Measurements from ENCODE around the gene RPE.
A peak's percentile ranks its signal among the peaks of the same experiment; 100 is the strongest.

The RPE gene

DNA sequence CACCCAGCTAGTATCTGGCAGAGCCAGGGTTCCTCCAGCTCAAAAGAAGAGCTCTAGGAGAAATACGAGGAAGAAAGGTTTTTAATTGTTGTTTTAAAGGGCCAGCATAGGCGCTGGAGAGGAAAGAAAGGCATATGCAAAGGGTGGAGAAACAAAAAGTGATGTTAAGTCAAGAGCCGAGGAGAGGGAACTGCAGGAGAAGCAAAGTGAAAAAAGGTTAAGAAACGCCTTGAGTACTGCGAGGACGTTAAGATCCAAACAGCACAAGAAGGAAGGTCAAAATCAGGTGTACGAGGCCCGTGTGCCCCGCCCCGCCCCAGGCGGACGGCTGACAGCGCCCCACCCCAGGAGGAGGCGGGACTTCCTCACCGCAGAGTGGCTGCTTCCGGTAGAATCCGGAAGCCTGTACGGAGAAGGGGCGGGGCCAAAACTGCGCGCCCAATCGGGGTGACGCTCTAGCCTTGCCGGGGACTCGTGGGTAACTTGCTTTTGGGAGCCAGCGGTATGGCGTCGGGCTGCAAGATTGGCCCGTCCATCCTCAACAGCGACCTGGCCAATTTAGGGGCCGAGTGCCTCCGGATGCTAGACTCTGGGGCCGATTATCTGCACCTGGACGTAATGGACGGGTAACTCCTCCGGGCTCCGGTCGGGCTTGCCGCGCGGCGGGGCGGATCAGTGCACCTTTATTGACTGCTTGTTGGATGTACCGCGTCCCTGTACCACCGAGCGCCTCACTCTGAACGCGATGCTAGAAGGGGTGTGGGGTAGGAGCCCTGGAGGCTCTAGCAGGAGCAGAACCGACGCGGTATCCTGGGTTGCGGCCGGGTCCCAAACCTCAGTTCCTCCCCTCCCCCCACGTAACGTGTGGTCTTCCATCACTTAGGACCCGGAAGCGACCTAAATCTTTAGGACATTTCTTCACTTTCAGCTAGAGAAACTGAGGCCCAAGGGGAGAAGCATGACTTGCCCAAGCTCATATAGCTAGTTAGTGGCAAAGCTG, at the start of gene RPE:
RPE (plus strand) TSS at position 481 of the 1,000 bp plus-strand sequence; CDS start at position 505, 24 bp downstream.
- H3K27me3 Mint-ChIP-seq (ENCODE audit: low read depth): no peaks in the 10 kb centered on the region
- H3K36me3 Mint-ChIP-seq (ENCODE audit: low read depth): peaks cover 5% of the 10 kb centered on the region
- peaks cover 6% of the 10 kb centered on the region for H3K9me3 Mint-ChIP-seq
- H3K4me1 Mint-ChIP-seq (ENCODE audit: low read depth): peaks cover 43% of the 10 kb centered on the region
- peak within 1 kb of the TSS; percentile 93 for H3K4me3 Mint-ChIP-seq
- H3K27ac Mint-ChIP-seq: peak within 1 kb of the TSS; percentile 93

GRCh38 chr2:209956271-209956670, 46.2 kb upstream of the RPE start:
- H3K36me3 Mint-ChIP-seq (ENCODE audit: low read depth): no peaks in the 10 kb centered on the region
- peaks cover 9% of the 10 kb centered on the region for H3K27me3 Mint-ChIP-seq (ENCODE audit: low read depth)
- H3K27ac Mint-ChIP-seq: no peak overlapping the region
- H3K9me3 Mint-ChIP-seq: no peaks in the 10 kb centered on the region
- H3K4me3 Mint-ChIP-seq: no peak overlapping the region
- H3K4me1 Mint-ChIP-seq (ENCODE audit: low read depth): no peaks in the 10 kb centered on the region

- Mint-ChIP-seq H3K36me3 (ENCODE audit: low read depth) (no peaks in the 10 kb centered on the region), H3K27ac (no peak overlapping the region), H3K4me1 (ENCODE audit: low read depth) (no peaks in the 10 kb centered on the region), H3K9me3 (no peaks in the 10 kb centered on the region), H3K4me3 (no peak overlapping the region), H3K27me3 (ENCODE audit: low read depth) (peaks cover 12% of the 10 kb centered on the region)
Observed at GRCh38 chr2:209958016-209958415, 44.4 kb upstream of the RPE start.

DNA sequence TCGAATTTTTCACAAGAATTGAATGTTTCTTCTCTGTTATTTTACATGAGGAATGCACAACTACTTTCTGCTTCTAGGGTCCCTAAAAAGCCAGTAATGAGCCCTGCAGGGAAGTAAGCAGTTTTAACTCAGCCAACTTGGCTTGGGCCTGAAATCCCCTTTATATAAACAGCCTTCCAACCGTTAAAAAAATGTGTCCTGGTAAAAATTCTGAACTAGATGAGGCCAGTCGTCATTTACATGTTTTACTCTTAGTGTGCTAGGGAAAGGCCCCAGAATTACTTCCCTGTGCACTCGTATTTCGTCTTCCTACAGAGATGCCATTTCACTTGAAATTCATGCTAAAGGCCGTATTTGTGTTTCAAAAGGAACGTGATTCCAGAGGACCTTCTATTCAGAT, 42.4 kb upstream of the RPE start:
- Mint-ChIP-seq H3K9me3 (no peaks in the 10 kb centered on the region), H3K27ac (no peak overlapping the region), H3K4me1 (ENCODE audit: low read depth) (no peaks in the 10 kb centered on the region), H3K4me3 (no peak overlapping the region), H3K36me3 (ENCODE audit: low read depth) (no peaks in the 10 kb centered on the region), H3K27me3 (ENCODE audit: low read depth) (peaks cover 12% of the 10 kb centered on the region)

- H3K27me3 Mint-ChIP-seq (ENCODE audit: low read depth): peaks cover 12% of the 10 kb centered on the region
- no peaks in the 10 kb centered on the region for H3K36me3 Mint-ChIP-seq (ENCODE audit: low read depth)
- H3K4me3 Mint-ChIP-seq: no peak overlapping the region
- no peaks in the 10 kb centered on the region for H3K4me1 Mint-ChIP-seq (ENCODE audit: low read depth)
- no peak overlapping the region for H3K27ac Mint-ChIP-seq
- no peaks in the 10 kb centered on the region for H3K9me3 Mint-ChIP-seq
Observed at GRCh38 chr2:209960676-209961630, 41.5 kb upstream of the RPE start.

GRCh38 chr2:209965723-209966122, 36.7 kb upstream of the RPE start:
- H3K27me3 Mint-ChIP-seq (ENCODE audit: low read depth): peaks cover 10% of the 10 kb centered on the region

GRCh38 chr2:209969692-209970091, 32.7 kb upstream of the RPE start:
- H3K36me3 Mint-ChIP-seq (ENCODE audit: low read depth): no peaks in the 10 kb centered on the region
- H3K27me3 Mint-ChIP-seq (ENCODE audit: low read depth): peaks cover 8% of the 10 kb centered on the region
- no peak overlapping the region for H3K4me3 Mint-ChIP-seq
- H3K27ac Mint-ChIP-seq: no peak overlapping the region
- no peaks in the 10 kb centered on the region for H3K4me1 Mint-ChIP-seq (ENCODE audit: low read depth)
- no peaks in the 10 kb centered on the region for H3K9me3 Mint-ChIP-seq

More at GRCh38 chr2:209965723-209966122, 36.7 kb upstream of the RPE start:
- Mint-ChIP-seq H3K4me3 (no peak overlapping the region), H3K27ac (no peak overlapping the region), H3K4me1 (ENCODE audit: low read depth) (no peaks in the 10 kb centered on the region), H3K36me3 (ENCODE audit: low read depth) (no peaks in the 10 kb centered on the region), H3K9me3 (no peaks in the 10 kb centered on the region)

DNA sequence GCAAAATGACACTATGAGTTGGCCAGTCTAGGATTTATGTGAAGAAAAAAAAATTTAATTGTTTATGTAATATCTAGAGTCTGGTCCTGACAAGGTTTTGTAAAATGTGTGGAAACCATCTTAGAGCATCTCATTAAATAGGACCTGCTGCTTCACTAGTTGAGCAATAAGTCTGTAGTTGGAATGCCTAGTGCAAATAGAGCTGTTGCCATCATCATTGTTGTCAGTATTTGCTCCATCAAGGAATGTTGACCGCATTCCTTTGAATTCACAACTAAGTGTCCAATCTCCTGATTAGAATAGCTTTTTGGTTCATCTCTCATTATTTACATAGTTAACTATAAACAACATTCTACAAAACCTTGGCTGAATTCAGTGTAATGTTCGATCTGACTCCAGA, 32.2 kb upstream of the RPE start:
- no peak overlapping the region for H3K4me3 Mint-ChIP-seq
- peaks cover 8% of the 10 kb centered on the region for H3K27me3 Mint-ChIP-seq (ENCODE audit: low read depth)
- no peaks in the 10 kb centered on the region for H3K9me3 Mint-ChIP-seq
- no peaks in the 10 kb centered on the region for H3K36me3 Mint-ChIP-seq (ENCODE audit: low read depth)
- no peaks in the 10 kb centered on the region for H3K4me1 Mint-ChIP-seq (ENCODE audit: low read depth)
- no peak overlapping the region for H3K27ac Mint-ChIP-seq

DNA sequence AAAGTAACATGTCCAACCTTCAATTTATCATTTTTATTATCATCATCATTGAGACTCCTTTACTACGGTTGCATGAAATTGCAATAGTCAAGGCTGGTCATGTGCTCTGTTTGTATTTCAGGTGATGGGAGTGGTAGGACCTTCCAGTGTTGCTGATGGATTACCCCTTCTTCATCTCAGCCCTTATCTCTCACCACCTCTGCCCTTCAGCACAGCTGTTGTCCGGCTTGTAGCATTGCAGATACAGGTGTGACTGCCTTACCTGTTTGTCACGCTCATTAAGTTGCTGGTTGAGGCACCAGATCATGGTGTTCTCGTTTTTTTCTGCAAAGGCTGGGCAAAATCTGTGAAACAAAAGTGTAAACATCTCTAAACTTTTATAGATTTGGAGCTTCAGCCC, 31.7 kb upstream of the RPE start:
- Mint-ChIP-seq H3K9me3 (no peaks in the 10 kb centered on the region), H3K4me1 (ENCODE audit: low read depth) (no peaks in the 10 kb centered on the region), H3K27ac (no peak overlapping the region), H3K27me3 (ENCODE audit: low read depth) (peaks cover 8% of the 10 kb centered on the region), H3K4me3 (no peak overlapping the region), H3K36me3 (ENCODE audit: low read depth) (no peaks in the 10 kb centered on the region)

DNA sequence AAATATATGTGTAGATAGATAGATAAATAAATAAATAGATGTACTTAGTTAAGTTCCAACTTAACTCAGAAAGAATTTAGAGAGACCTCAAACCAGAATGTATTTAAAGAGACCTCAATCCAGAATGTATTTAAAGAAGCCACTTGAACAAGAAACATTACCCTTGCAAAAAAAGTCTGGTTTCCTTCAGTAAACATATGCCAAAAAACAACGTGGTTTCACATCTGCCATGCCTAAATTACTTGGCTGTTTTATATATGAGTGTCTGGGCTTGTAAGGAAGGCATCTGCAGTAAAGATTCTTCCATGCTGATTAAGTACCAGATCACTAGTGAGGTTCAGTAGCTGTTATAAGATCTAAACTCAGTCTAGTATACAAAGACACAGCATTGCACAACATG, 29.1 kb upstream of the RPE start:
- peaks cover 4% of the 10 kb centered on the region for H3K27me3 Mint-ChIP-seq (ENCODE audit: low read depth)

GRCh38 chr2:209974576-209974975, 27.9 kb upstream of the RPE start:
- H3K4me1 Mint-ChIP-seq (ENCODE audit: low read depth): no peaks in the 10 kb centered on the region
- H3K36me3 Mint-ChIP-seq (ENCODE audit: low read depth): no peaks in the 10 kb centered on the region
- H3K9me3 Mint-ChIP-seq: no peaks in the 10 kb centered on the region
- H3K4me3 Mint-ChIP-seq: no peak overlapping the region
- peaks cover 4% of the 10 kb centered on the region for H3K27me3 Mint-ChIP-seq (ENCODE audit: low read depth)
- no peak overlapping the region for H3K27ac Mint-ChIP-seq

More for the DNA sequence above, 29.1 kb upstream of the RPE start:
- H3K4me1 Mint-ChIP-seq (ENCODE audit: low read depth): no peaks in the 10 kb centered on the region
- no peaks in the 10 kb centered on the region for H3K36me3 Mint-ChIP-seq (ENCODE audit: low read depth)
- no peaks in the 10 kb centered on the region for H3K9me3 Mint-ChIP-seq
- H3K27ac Mint-ChIP-seq: no peak overlapping the region
- no peak overlapping the region for H3K4me3 Mint-ChIP-seq

DNA sequence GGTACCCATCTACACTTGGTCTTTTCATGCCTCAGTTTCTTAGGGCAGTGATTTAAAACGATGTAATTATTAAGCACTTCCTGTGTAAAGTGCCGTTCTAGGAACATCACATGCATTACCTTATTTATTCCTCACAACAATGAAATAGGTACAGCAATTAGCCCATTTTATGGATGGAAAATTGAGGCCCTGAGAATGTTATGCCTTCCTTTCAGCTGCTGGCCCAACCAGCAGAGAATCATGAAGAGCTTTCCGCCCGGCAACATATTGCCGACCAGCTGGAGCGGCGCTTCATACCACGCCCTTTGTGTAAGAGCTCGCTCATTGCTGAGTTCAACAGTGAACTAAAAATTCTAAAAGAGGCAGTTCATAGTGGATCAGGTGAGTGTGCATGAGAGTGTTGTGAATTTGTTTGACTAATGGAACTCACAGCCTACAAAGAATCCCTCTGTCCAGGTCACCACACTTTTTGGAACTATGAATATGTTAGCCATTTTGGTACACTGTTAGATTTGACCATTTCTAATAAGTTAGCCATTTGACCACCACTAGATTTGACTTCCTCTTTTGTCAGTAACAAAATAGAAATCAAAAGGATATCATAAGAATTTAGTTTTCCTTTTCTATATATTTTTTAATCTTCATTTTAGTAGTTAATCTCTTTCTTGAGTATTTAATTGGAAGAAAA, 25.6 kb upstream of the RPE start:
- Mint-ChIP-seq H3K9me3 (no peaks in the 10 kb centered on the region), H3K4me3 (no peak overlapping the region), H3K36me3 (ENCODE audit: low read depth) (no peaks in the 10 kb centered on the region), H3K4me1 (ENCODE audit: low read depth) (no peaks in the 10 kb centered on the region), H3K27me3 (ENCODE audit: low read depth) (peaks cover 8% of the 10 kb centered on the region), H3K27ac (no peak overlapping the region)

GRCh38 chr2:209977386-209978239, 24.8 kb upstream of the RPE start:
- no peaks in the 10 kb centered on the region for H3K4me1 Mint-ChIP-seq (ENCODE audit: low read depth)
- H3K36me3 Mint-ChIP-seq (ENCODE audit: low read depth): no peaks in the 10 kb centered on the region
- H3K4me3 Mint-ChIP-seq: no peak overlapping the region
- H3K27ac Mint-ChIP-seq: no peak overlapping the region
- H3K27me3 Mint-ChIP-seq (ENCODE audit: low read depth): peaks cover 15% of the 10 kb centered on the region
- H3K9me3 Mint-ChIP-seq: no peaks in the 10 kb centered on the region

Data from T-helper 1 cell treated with Interleukin-12 subunit alpha and Interleukin-12 subunit beta and Interleukin-4 antibody, amounts not matched to agents 30 μg/mL and 1 μg/mL, for 36 hours (primary cell).